Loucy (cell line): ENCODE data around the gene PARD6G.

ENCODE experiments used
- H2AFZ ChIP-seq: fragments of 200-600 bp; sonication (generic); 2 replicates; pipeline ENCODE4 v1.6.0; 2016; ENCODE audit warnings: antibody characterized with exemption, mild to moderate bottlenecking, low read length, moderate library complexity
- H3F3A ChIP-seq: fragments of 200-600 bp; 2 replicates; pipeline ENCODE4 v1.6.0; 2016; ENCODE audit warnings: antibody characterized with exemption, low read depth, mild to moderate bottlenecking
- H3K27me3 ChIP-seq: fragments of 200-600 bp; sonication (generic); 2 replicates; pipeline ENCODE4 v1.6.1; 2014; ENCODE audit warnings: low read length, mild to moderate bottlenecking; ENCODE audit not compliant: insufficient read depth, poor library complexity, severe bottlenecking
- H3K36me3 ChIP-seq: fragments of 200-600 bp; sonication (generic); 2 replicates; pipeline ENCODE4 v1.6.1; 2016; ENCODE audit warnings: low read length; ENCODE audit not compliant: insufficient read depth
- H3K4me1 ChIP-seq: fragments of 200-600 bp; sonication (generic); 2 replicates; pipeline ENCODE4 v1.5.1; 2014; ENCODE audit warnings: low read length, mild to moderate bottlenecking; ENCODE audit not compliant: insufficient read depth, poor library complexity, severe bottlenecking
- H3K4me2 ChIP-seq: fragments of 200-600 bp; sonication (generic); 2 replicates; pipeline ENCODE4 v1.6.0; 2014; ENCODE audit warnings: antibody characterized with exemption, low read length, low read depth, mild to moderate bottlenecking; ENCODE audit not compliant: poor library complexity, severe bottlenecking
- H3K4me3 ChIP-seq: fragments of 200-600 bp; sonication (generic); 2 replicates; pipeline ENCODE4 v1.5.1; 2014; ENCODE audit warnings: low read length, mild to moderate bottlenecking, mixed read lengths; ENCODE audit not compliant: poor library complexity, severe bottlenecking
- H3K79me2 ChIP-seq: fragments of 200-600 bp; sonication (generic); 2 replicates; pipeline ENCODE4 v1.6.1; 2014; ENCODE audit warnings: low read length; ENCODE audit not compliant: insufficient read depth
- H3K9ac ChIP-seq: fragments of 200-600 bp; sonication (generic); 2 replicates; pipeline ENCODE4 v1.6.0; 2014; ENCODE audit warnings: mild to moderate bottlenecking, low read depth, low read length, moderate library complexity; ENCODE audit not compliant: poor library complexity, severe bottlenecking
- H3K9me2 ChIP-seq: fragments of 200-600 bp; sonication (generic); replicated peaks from 2 replicates; pipeline ENCODE4 v1.6.1; 2016; ENCODE audit warnings: low read depth, low read length, mixed read lengths
- H3K9me3 ChIP-seq: fragments of 200-600 bp; sonication (generic); 2 replicates; pipeline ENCODE4 v1.6.1; 2014; ENCODE audit warnings: mild to moderate bottlenecking, antibody characterized with exemption, low read length, low read depth; ENCODE audit not compliant: insufficient read depth
- H4K20me1 ChIP-seq: fragments of 200-600 bp; sonication (generic); 2 replicates; pipeline ENCODE4 v1.6.0; 2014; ENCODE audit warnings: antibody characterized with exemption, low read length, mild to moderate bottlenecking; ENCODE audit not compliant: insufficient read depth, poor library complexity, severe bottlenecking
- EZH2phosphoT487 ChIP-seq: fragments of 200-600 bp; IDR thresholded peaks from 2 replicates; pipeline ENCODE4 v1.6.1; 2018; ENCODE audit warnings: antibody characterized with exemption, mild to moderate bottlenecking, moderate library complexity, borderline replicate concordance
- TF ChIP-seq, protein P1 (sequence below): fragments of 200-600 bp; sonication (generic); conservative IDR thresholded peaks from 2 replicates; pipeline ENCODE4 v1.5.1; 2014; ENCODE audit warnings: mild to moderate bottlenecking, antibody characterized with exemption, low read length

Gene PARD6G

DNA sequence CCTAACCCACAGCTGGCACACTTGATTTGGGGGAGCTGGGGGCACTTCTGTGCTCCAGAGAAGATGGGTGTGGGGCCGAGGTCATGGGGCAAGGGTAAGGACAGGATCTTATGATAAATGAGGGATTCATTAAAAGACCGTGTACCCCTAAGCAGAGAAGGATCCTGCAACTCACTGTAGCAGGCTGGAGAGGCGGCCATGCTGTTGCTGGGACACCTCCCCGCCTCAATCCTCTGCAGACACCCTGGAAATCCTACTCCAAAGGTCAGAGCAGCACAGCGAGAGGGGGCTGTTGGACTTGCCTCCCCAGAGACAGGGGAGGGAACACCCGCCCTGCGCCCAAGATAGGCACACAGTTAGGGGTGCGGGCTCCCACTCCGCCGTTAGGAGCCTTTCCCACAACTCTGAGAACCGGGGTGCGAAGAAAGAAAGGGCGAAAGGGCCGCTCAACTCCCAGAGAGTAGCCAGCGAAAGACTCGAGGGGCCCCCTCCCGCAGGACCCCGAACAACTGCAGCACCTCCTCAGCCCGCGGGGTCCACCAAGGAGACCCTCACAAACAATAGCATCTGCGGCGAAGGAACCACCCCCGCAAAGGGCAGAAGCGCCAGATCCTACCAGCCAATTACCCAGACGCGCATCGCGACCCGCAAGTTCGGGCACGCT is 1.4 kb downstream of the PARD6G start:
- TF ChIP-seq, protein P1, sequence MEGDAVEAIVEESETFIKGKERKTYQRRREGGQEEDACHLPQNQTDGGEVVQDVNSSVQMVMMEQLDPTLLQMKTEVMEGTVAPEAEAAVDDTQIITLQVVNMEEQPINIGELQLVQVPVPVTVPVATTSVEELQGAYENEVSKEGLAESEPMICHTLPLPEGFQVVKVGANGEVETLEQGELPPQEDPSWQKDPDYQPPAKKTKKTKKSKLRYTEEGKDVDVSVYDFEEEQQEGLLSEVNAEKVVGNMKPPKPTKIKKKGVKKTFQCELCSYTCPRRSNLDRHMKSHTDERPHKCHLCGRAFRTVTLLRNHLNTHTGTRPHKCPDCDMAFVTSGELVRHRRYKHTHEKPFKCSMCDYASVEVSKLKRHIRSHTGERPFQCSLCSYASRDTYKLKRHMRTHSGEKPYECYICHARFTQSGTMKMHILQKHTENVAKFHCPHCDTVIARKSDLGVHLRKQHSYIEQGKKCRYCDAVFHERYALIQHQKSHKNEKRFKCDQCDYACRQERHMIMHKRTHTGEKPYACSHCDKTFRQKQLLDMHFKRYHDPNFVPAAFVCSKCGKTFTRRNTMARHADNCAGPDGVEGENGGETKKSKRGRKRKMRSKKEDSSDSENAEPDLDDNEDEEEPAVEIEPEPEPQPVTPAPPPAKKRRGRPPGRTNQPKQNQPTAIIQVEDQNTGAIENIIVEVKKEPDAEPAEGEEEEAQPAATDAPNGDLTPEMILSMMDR: no peak
- no peak for TF ChIP-seq EZH2phosphoT487
- no peaks in the 10 kb centered on the region for H3K27me3 ChIP-seq
- no peaks in the 10 kb centered on the region for H3F3A ChIP-seq
- no peak overlapping the region for H3K4me3 ChIP-seq
- H3K79me2 ChIP-seq: no peaks in the 10 kb centered on the region
- no peaks in the 10 kb centered on the region for H4K20me1 ChIP-seq
- no peak overlapping the region for H3K9ac ChIP-seq
- H3K36me3 ChIP-seq: no peaks in the 10 kb centered on the region
- H3K4me2 ChIP-seq: no peak overlapping the region
- H3K9me3 ChIP-seq: no peaks in the 10 kb centered on the region; the same call in 1 of the 2 replicates
- no peaks in the 10 kb centered on the region for H3K9me2 ChIP-seq
- no peak overlapping the region for H2AFZ ChIP-seq
- peaks cover 26% of the 10 kb centered on the region for H3K4me1 ChIP-seq

DNA sequence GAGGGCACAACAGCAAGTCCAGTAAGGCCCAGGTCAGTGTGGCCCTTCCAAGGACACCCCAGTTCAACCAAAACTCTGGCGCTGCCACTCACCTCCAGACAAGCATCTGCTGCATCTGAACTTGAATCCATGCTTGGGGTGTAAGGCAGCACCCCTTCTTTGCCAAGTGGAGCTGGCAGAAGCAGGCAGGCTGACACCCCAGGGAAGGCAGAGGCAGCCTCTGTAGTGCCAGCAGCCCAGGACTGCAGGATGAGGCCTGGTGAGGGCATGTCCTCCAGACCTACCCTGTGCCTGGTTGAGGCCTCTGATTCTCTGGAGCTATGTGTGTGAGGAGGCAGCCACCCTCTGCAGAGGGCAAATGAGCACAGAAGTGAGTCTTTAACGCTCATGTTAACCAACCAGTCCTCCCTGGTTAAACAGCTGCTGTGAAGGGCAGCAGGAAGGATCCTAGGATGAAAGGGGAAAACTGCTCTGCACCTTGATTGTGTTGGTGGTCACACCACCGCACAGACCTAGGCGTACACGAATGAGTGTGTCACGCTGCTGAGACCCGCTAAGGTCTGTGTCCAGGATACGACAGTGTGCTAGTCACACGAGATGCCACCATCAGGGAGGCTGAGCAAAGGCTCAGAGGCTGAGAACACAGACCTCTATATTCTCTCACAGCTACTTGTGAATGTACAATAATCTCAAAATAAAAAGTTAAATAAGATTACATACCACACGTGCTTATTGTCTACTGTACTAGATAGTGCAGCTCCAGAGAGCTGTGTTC is 2.2 kb downstream of the PARD6G start:
- H3K4me1 ChIP-seq: peaks cover 19% of the 10 kb centered on the region
- no peaks in the 10 kb centered on the region; the same call in 1 of the 2 replicates for H3K9me3 ChIP-seq
- TF ChIP-seq EZH2phosphoT487: no peak
- TF ChIP-seq, protein P1: no peak
- H3K9ac ChIP-seq: no peak overlapping the region
- no peaks in the 10 kb centered on the region for H3K27me3 ChIP-seq
- H4K20me1 ChIP-seq: no peaks in the 10 kb centered on the region
- H2AFZ ChIP-seq: no peak overlapping the region
- no peaks in the 10 kb centered on the region for H3F3A ChIP-seq
- H3K79me2 ChIP-seq: no peaks in the 10 kb centered on the region
- H3K9me2 ChIP-seq: no peaks in the 10 kb centered on the region
- H3K36me3 ChIP-seq: no peaks in the 10 kb centered on the region
- H3K4me2 ChIP-seq: no peak overlapping the region
- H3K4me3 ChIP-seq: no peak overlapping the region

DNA sequence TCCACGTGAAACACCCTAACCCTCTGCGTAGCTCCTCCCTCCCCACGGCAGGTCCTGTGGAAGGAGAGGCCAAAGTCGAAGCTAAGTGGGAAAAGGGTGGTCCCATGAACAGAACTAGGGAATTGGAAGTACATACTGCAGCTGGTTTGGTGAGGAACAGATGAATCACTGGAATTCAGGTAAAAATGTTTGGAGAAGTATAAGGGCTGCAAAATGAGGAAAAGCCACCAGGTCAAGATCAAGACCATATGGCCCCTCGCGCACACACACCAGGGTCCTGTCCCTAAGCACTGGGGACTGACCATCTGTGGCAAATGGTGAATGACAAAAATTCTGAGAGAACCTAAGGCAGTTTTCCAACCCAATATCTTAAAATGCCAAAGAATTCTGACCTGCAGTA is 3.1 kb downstream of the PARD6G start:
- H2AFZ ChIP-seq: no peak overlapping the region
- no peak overlapping the region for H3K9ac ChIP-seq
- H3K9me3 ChIP-seq: no peaks in the 10 kb centered on the region; the same call in 1 of the 2 replicates
- H3K4me2 ChIP-seq: no peak overlapping the region
- no peak for TF ChIP-seq EZH2phosphoT487
- TF ChIP-seq, protein P1: no peak
- H3K36me3 ChIP-seq: no peaks in the 10 kb centered on the region
- H3K27me3 ChIP-seq: no peaks in the 10 kb centered on the region
- H3K79me2 ChIP-seq: no peaks in the 10 kb centered on the region
- no peaks in the 10 kb centered on the region for H3K9me2 ChIP-seq
- no peak overlapping the region for H3K4me3 ChIP-seq
- H3K4me1 ChIP-seq: peaks cover 10% of the 10 kb centered on the region
- no peaks in the 10 kb centered on the region for H4K20me1 ChIP-seq
- H3F3A ChIP-seq: no peaks in the 10 kb centered on the region
